Peyer's patch (tissue), 4 donors: ENCODE data around the gene CDH2.

Experiments
- CTCF ChIP-seq, 6 experiments: fragments of 450-650 bp in 4 of 6; fragments of 200-600 bp in 2 of 6; sonication (generic) in 1 of 6; IDR thresholded peaks; one replicate each; pipeline ENCODE4 v1.5.1; 2017 to 2019; ENCODE audit warnings: antibody characterized with exemption in 6 of 6, mild to moderate bottlenecking in 3 of 6, moderate library complexity in 1 of 6
- POLR2A ChIP-seq, 2 donors: fragments of 450-650 bp; IDR thresholded peaks; one replicate each; pipeline ENCODE4 v1.5.1; 2017; ENCODE audit warnings: antibody characterized with exemption in 2 of 2, mild to moderate bottlenecking in 2 of 2, moderate library complexity in 2 of 2

- TF ChIP-seq CTCF (IDR thresholded peaks at IDR 0.05), result no peak
- no peak for TF ChIP-seq POLR2A (IDR thresholded peaks at IDR 0.05)
Measured at GRCh38 chr18:27996801-27997272, 180.1 kb downstream of the CDH2 start.
